ENCODE results near the gene CATSPER3.

GRCh38 chr5:135034236-135034962, 66.7 kb downstream of the CATSPER3 start:
- TF ChIP-seq CTCF (IDR thresholded peaks at IDR 0.05) (no peak), POLR2A (IDR thresholded peaks at IDR 0.05) (no peak)
